Measurements from ENCODE around the gene NKD2. TPM values are rescaled to one million over a fixed set of nuclear protein-coding genes. Genes with fewer than 3 reads are reported as not detected.
"Not testable (repeated sequence)": the region's sequence is repeated elsewhere in the genome, so short reads cannot be mapped to it uniquely, and the experiment has no call there.

Gene NKD2
- total RNA-seq, 1 experiment from 2014 or later: not detected

DNA sequence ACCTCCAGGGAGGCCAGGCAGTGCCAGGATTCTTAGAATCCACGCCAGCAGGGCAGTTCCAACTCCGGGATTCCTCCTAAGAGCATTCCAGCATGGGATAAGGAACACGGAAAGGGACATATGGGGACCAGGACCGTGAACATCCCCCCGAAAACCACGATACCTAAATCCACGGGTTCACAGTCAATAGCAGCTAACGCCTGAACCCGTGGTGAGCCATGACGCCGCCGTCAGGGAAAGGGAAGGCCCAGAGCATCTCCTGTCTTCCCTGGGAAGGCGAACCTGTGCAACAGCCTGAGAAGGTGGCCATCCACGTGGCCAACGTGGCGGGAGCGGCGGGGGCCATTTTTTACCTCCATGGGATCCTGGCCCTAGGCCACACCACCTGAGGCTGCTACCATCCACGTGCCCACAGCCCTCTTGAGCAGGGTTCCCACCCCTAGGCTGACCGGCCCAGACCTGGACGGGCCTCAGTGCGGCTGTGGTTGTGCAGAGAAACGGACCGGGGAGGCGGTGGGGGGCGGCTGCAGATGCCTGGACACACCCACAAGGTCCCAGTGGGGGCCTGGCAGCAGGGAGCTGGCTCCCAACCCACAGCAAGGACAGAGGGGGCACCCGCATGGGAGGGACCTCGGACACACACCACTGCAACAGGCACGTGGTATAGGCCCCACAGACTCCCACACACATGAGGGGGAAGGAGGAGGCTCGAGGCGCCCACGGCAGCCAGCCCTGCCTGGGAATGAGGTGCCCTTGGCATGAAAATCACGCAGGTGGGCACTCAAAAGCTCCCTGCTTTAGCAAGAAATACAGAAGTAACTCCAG, 60.5 kb downstream of the NKD2 start:
- no peak for DNase-seq (ENCODE audit: low read depth)

DNA sequence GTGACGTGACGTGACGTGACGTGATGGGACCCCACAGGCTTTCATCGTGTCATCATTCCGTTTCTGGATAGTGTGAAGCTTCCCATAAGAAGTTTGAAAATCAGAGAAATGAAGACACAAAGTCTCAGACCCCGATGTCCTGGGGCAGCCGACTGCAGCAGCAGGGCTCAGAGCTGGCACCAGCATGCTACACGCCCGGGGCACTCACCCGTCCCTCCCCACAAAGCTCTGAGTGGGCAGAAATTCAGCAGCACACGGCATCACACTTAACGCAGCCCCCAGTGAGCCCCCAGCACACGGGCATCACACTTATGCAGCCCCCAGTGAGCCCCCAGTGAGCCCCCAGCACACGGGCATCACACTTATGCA, 61.1 kb downstream of the NKD2 start:
- DNase-seq (ENCODE audit: low read depth): no peak

DNA sequence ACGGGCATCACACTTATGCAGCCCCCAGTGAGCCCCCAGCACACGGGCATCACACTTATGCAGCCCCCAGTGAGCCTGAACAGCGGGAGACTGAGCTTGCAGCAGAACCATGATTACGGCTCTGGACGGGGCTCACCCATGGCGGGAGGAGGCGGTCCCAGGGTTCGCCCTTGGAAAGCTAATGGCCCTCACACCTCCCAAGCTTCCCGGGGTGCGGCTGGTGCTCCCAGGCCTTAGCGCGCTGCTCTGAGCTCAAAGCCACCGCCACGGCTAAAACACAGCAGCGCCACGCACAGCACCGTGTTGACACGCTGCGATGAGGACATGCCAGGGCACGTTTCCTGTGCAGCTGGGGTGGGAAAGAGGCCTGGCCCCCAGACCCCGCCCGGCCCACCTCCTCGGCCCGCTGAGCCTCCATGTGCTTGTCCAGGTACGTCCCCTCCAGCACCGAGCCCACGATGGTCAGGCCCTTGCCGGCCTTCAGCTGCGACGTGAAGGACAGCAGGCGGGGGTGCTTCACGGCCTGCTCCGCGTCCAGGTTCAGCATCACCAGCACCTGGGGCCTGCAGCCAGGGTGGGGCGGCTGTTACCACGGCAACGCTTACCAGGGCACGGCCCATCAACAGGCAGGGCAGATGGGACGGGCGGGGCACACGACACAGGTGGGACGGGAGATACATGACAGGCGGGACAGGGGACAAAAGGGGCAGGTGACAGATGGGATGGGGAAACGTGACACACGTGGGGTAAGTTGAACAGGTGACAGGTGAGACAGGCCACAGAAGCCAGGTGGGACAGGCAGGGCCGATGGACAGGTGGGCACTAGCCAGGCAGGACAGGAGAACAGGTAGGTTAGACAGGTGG, 64.9 kb downstream of the NKD2 start:
- DNase-seq (ENCODE audit: low read depth): no peak

GRCh38 chr5:1074226-1074625, 65.6 kb downstream of the NKD2 start:
- no peak for DNase-seq (ENCODE audit: low read depth)

- no peak for DNase-seq (ENCODE audit: low read depth)
Measured at GRCh38 chr5:1074816-1075554, 66.4 kb downstream of the NKD2 start.

DNA sequence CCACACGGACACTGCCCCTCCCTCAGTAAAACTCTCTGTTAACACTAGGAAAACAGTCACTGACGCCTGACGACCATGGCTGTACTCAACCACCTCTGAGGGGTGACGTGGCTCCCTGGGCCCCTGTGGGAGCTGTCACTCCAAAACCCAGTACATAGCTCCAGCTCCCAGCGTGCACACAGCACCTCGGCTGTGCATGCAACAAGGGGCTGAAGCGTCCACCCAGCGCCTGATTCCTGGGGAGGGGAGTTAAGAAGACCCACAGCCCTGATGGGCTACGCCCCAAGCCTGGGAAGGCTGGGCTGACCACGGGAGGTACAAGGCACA, 66.9 kb downstream of the NKD2 start:
- DNase-seq (ENCODE audit: low read depth): no peak

GRCh38 chr5:1075931-1076330, 67.3 kb downstream of the NKD2 start:
- DNase-seq (ENCODE audit: low read depth): no peak

GRCh38 chr5:1076406-1076805, 67.8 kb downstream of the NKD2 start:
- no peak for DNase-seq (ENCODE audit: low read depth)

GRCh38 chr5:1077026-1077425, 68.4 kb downstream of the NKD2 start:
- no peak for DNase-seq (ENCODE audit: low read depth)

- no peak for DNase-seq (ENCODE audit: low read depth)
Measured at GRCh38 chr5:1077491-1078020, 69.0 kb downstream of the NKD2 start.

GRCh38 chr5:1078206-1078605, 69.6 kb downstream of the NKD2 start:
- DNase-seq (ENCODE audit: low read depth): no peak

- no peak for DNase-seq (ENCODE audit: low read depth)
Measured at GRCh38 chr5:1078851-1079250, 70.2 kb downstream of the NKD2 start.

GRCh38 chr5:1079486-1079885, 70.9 kb downstream of the NKD2 start:
- DNase-seq (ENCODE audit: low read depth): no peak

GRCh38 chr5:1079961-1080360, 71.4 kb downstream of the NKD2 start:
- no peak for DNase-seq (ENCODE audit: low read depth)

DNA sequence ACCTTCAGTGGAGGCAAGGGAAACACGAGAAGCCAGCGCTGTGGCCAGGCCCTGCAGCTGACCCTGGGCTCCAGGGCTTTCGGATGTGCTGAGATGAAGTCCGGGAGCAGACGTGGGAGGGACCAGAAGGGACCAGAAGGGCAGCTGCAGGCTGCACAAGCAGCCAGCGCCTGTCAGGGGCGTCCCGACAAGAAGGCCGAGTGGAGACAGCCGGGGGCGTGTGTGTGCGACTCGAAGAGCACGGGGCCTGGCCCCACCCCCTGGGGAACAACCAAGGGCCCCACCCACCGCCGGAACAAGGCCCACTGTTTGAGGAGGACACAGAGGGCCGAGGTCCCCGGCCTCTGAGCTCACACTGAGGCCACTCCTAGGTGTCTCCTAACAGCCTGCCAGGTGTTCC, 71.8 kb downstream of the NKD2 start:
- no peak for DNase-seq (ENCODE audit: low read depth)

GRCh38 chr5:1081519-1081918, 72.9 kb downstream of the NKD2 start:
- no peak for DNase-seq (ENCODE audit: low read depth)

GRCh38 chr5:1083026-1083425, 74.4 kb downstream of the NKD2 start:
- not testable (repeated sequence) for DNase-seq (ENCODE audit: low read depth)

DNA sequence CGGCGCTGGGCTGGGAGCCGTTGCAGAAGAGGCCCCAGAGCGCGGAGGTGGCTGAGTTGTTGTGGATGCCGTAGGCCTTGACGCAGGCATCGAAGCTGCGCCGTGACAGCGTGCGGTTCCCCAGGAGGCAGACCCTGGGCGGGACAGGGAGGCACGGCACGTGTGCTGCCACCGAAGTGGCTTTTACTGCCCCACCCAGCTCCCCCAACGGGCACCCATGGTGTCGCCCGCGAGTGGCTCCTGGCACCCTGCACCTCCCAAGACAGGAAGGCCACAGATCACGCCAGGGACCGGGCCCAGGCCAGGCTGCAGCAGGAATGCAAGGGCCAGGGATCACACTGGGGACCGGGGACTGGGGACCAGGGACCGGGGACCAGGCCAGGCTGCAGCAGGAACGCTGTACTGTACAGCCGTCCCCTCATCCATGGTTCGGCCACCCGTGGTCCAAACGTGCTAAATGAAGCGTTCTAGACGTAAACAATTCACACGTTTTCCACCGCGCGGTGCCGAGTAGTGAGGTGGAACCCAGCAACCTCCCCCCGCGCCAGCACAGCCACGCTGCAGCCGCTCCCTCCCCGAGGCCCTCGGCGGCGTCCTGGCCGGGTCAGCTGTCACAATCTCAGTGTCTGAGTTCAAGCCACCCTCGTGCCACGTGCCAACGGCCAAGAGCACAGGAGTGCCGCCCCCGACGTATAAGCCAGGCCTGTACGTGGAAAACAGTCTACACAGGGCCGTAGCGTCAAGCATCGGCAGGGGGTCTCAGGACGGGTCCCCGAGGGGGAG, 75.4 kb downstream of the NKD2 start:
- DNase-seq (ENCODE audit: low read depth): no peak

- DNase-seq (ENCODE audit: low read depth): no peak
Measured at GRCh38 chr5:1085391-1085790, 76.8 kb downstream of the NKD2 start.

- DNase-seq (ENCODE audit: low read depth): no peak
Measured at GRCh38 chr5:1086137-1086536, 77.5 kb downstream of the NKD2 start.

GRCh38 chr5:1086871-1087270, 78.3 kb downstream of the NKD2 start:
- DNase-seq (ENCODE audit: low read depth): no peak

Data from HT1080 (cell line).